Fibroblast of skin of left biceps (primary cell): ENCODE data around the gene OR52H1.
"Not testable (repeated sequence)": the region's sequence is repeated elsewhere in the genome, so short reads cannot be mapped to it uniquely, and the experiment has no call there.

Source experiments
- DNase-seq, 2 experiments: peaks; one replicate each; pipeline ENCODE4 v3.0.0-alpha.2; 2013; ENCODE audit warnings: low read depth in 2 of 2

Gene OR52H1

GRCh38 chr11:5548440-5548839 is at the start of gene OR52H1:
Gene OR52H1, minus strand, starts transcription at chr11:5548540. Its CDS starts 3,035 bp downstream, at chr11:5545505.
- DNase-seq, result no peak

- no peak for DNase-seq
These were observed 49.6 kb upstream of the OR52H1 start for GRCh38 chr11:5597953-5598352.

- DNase-seq, result no peak
These were observed 48.4 kb upstream of the OR52H1 start, which contains the start of gene TRIM6 for GRCh38 chr11:5596607-5597201. Gene TRIM6, plus strand, starts transcription at chr11:5596637. Its CDS starts 261 bp downstream, at chr11:5596898.

GRCh38 chr11:5593146-5593545 is 44.8 kb upstream of the OR52H1 start:
- no peak for DNase-seq

- DNase-seq, result no peak
These were observed 44.3 kb upstream of the OR52H1 start for GRCh38 chr11:5592615-5593014.

GRCh38 chr11:5591613-5592012 is 43.3 kb upstream of the OR52H1 start:
- DNase-seq, result no peak

- not testable (repeated sequence) for DNase-seq
These were observed 41.6 kb upstream of the OR52H1 start for GRCh38 chr11:5589906-5590305.

GRCh38 chr11:5584458-5584857 is 36.1 kb upstream of the OR52H1 start:
- DNase-seq, result not testable (repeated sequence)

- DNase-seq, result no peak
These were observed 32.7 kb upstream of the OR52H1 start for GRCh38 chr11:5581014-5581413.

GRCh38 chr11:5580577-5580976 is 32.2 kb upstream of the OR52H1 start, which contains the start of gene OR52B6:
Gene OR52B6, plus strand, starts transcription at chr11:5580877. Its CDS starts 0 bp downstream, at chr11:5580877.
- DNase-seq, result no peak

- DNase-seq, result no peak
These were observed 28.8 kb upstream of the OR52H1 start for GRCh38 chr11:5577101-5577500.

GRCh38 chr11:5575152-5575551 is 26.8 kb upstream of the OR52H1 start:
- DNase-seq, result no peak

- DNase-seq, result no peak
These were observed 26.3 kb upstream of the OR52H1 start for GRCh38 chr11:5574654-5575053.

GRCh38 chr11:5564259-5565019 is 16.1 kb upstream of the OR52H1 start:
- no peak for DNase-seq

- no peak for DNase-seq
These were observed 9.4 kb upstream of the OR52H1 start for GRCh38 chr11:5557751-5558150.

GRCh38 chr11:5556596-5557188 is 8.4 kb upstream of the OR52H1 start:
- DNase-seq, result no peak

GRCh38 chr11:5553343-5553742 is 5.0 kb upstream of the OR52H1 start:
- no peak for DNase-seq

GRCh38 chr11:5550440-5551095 is 2.2 kb upstream of the OR52H1 start:
- peak; percentile 71 to 77 for DNase-seq

- DNase-seq, result no peak
These were observed 358 bp downstream of the OR52H1 start for GRCh38 chr11:5547982-5548381.

- no peak for DNase-seq
These were observed 1.9 kb downstream of the OR52H1 start for GRCh38 chr11:5546457-5546856.

GRCh38 chr11:5541427-5541826 is 6.9 kb downstream of the OR52H1 start:
- no peak for DNase-seq

- DNase-seq, result no peak
These were observed 11.9 kb downstream of the OR52H1 start for GRCh38 chr11:5536482-5536881.
